Lower leg skin (tissue), 3 donors: ENCODE measurements around the gene SETSIP.

ENCODE experiments used
- POLR2A ChIP-seq, 2 donors: fragments of 450-650 bp; IDR thresholded peaks; one replicate each; pipeline ENCODE4 v1.6.1; 2016 to 2017; ENCODE audit warnings: antibody characterized with exemption in 2 of 2, mild to moderate bottlenecking in 1 of 2, moderate library complexity in 1 of 2
- TF ChIP-seq, protein P1 (sequence below), 3 donors: fragments of 450-650 bp; IDR thresholded peaks; one replicate each; pipeline ENCODE4 v1.5.1; 2016; ENCODE audit warnings: antibody characterized with exemption in 3 of 3, mild to moderate bottlenecking in 3 of 3, moderate library complexity in 2 of 3

DNA sequence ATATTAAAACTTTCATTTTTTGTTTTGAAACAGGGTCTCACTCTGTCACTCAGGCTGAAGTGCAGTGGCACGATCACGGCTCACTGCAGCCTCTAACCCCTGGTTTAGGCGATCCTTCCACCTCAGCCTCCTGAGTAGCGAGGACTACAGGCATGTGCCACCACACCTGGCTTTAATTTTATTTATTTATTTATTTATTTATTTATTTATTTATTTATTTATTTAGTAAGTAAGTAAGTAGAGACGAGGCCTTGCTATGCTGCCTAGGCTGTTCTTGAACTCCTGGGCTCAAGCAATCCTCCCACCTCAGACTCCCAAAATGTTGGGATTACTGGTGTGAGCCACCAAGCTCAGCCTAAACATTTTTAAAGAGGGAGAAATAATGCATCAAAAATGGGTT, 1.2 kb upstream of the SETSIP start:
- TF ChIP-seq POLR2A (IDR thresholded peaks at IDR 0.05): no peak
- TF ChIP-seq, protein P1, sequence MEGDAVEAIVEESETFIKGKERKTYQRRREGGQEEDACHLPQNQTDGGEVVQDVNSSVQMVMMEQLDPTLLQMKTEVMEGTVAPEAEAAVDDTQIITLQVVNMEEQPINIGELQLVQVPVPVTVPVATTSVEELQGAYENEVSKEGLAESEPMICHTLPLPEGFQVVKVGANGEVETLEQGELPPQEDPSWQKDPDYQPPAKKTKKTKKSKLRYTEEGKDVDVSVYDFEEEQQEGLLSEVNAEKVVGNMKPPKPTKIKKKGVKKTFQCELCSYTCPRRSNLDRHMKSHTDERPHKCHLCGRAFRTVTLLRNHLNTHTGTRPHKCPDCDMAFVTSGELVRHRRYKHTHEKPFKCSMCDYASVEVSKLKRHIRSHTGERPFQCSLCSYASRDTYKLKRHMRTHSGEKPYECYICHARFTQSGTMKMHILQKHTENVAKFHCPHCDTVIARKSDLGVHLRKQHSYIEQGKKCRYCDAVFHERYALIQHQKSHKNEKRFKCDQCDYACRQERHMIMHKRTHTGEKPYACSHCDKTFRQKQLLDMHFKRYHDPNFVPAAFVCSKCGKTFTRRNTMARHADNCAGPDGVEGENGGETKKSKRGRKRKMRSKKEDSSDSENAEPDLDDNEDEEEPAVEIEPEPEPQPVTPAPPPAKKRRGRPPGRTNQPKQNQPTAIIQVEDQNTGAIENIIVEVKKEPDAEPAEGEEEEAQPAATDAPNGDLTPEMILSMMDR (IDR thresholded peaks at IDR 0.05): no peak
